PFSK-1 (cell line): Measurements from ENCODE around the gene SHISAL2A.

ENCODE experiments used
- FOXP2 ChIP-seq: optimal IDR thresholded peaks from 2 replicates; pipeline ENCODE3; 2011; ENCODE audit warnings: borderline replicate concordance, control low read depth, inconsistent platforms; ENCODE audit not compliant: insufficient read depth; ENCODE audit errors: extremely low read length, extremely low read depth
- POLR2AphosphoS5 ChIP-seq: IDR thresholded peaks from 2 replicates; pipeline ENCODE4 v1.6.1; 2012; ENCODE audit warnings: low read depth, mild to moderate bottlenecking, control low read depth, low read length, moderate library complexity
- SIN3A ChIP-seq: IDR thresholded peaks from 2 replicates; pipeline ENCODE4 v1.6.1; 2012; ENCODE audit warnings: mild to moderate bottlenecking, low read length, moderate library complexity, borderline replicate concordance; ENCODE audit not compliant: insufficient read depth
- TAF1 ChIP-seq: IDR thresholded peaks from 2 replicates; pipeline ENCODE4 v1.6.1; 2012; ENCODE audit warnings: low read length, control low read depth, borderline replicate concordance; ENCODE audit not compliant: insufficient read depth
- TF ChIP-seq, protein P1 (sequence below), 2 experiments: IDR thresholded peaks; 2 replicates each; pipeline versions ENCODE4 v1.6.1 to v1.8.0; 2011 to 2012; ENCODE audit warnings: low read depth in 2 of 2, low read length in 2 of 2, control low read depth in 1 of 2, inconsistent platforms in 1 of 2, mild to moderate bottlenecking in 1 of 2, moderate library complexity in 1 of 2; ENCODE audit not compliant: insufficient read depth in 1 of 2

The SHISAL2A gene

DNA sequence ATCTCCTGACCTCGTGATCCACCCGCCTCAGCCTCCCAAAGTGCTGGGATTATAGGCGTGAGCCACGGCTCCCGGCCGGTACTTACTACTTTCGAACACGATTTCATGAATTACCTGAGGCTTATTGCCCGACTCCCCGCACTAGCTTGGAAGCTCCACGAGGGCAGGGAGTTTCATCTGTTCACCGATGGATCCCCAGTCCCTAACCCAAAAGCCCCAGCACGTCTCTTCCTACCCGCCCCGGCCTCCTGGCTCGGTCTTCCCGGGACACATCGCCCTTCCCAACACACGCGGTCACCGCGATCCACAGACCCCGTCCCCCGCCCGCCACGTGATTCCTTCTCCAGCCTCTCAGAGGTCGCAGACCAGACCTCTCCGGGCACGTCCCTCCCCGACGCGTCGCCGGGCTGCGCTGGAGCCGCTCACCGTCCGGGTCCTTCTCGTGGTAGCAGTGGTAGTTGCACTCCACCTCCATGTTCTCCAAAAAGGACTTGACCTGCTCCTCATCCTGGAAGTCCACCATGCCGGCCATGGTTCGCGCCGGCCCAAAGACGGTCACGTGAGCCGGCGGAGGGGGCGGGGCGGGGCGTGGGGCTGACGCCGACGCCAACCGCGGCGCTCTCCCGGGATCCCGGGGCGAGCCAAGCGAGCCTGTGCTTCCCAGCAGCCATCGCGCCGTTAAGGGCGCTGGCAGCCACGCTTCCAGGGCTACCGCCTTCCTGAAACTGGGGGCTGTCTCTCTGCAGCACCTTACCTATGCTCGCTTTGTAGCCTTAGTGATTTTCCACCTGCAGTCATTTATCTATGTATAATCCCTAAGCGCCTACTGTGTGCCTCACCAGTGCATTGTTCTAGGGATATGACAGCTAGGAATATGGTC, 65.1 kb downstream of the SHISAL2A start, which contains the start of gene COA7:
COA7 (minus strand) TSS at position 553 of the 880 bp plus-strand sequence; CDS start at position 532, 21 bp downstream.
- TF ChIP-seq SIN3A, result 0 out of 2 replicates have a peak, but pooled peaks have one; percentile 11
- peak; percentile 60 for TF ChIP-seq FOXP2
- peak; percentile 73; the same call in 1 of the 2 replicates for TF ChIP-seq TAF1
- TF ChIP-seq, protein P1, sequence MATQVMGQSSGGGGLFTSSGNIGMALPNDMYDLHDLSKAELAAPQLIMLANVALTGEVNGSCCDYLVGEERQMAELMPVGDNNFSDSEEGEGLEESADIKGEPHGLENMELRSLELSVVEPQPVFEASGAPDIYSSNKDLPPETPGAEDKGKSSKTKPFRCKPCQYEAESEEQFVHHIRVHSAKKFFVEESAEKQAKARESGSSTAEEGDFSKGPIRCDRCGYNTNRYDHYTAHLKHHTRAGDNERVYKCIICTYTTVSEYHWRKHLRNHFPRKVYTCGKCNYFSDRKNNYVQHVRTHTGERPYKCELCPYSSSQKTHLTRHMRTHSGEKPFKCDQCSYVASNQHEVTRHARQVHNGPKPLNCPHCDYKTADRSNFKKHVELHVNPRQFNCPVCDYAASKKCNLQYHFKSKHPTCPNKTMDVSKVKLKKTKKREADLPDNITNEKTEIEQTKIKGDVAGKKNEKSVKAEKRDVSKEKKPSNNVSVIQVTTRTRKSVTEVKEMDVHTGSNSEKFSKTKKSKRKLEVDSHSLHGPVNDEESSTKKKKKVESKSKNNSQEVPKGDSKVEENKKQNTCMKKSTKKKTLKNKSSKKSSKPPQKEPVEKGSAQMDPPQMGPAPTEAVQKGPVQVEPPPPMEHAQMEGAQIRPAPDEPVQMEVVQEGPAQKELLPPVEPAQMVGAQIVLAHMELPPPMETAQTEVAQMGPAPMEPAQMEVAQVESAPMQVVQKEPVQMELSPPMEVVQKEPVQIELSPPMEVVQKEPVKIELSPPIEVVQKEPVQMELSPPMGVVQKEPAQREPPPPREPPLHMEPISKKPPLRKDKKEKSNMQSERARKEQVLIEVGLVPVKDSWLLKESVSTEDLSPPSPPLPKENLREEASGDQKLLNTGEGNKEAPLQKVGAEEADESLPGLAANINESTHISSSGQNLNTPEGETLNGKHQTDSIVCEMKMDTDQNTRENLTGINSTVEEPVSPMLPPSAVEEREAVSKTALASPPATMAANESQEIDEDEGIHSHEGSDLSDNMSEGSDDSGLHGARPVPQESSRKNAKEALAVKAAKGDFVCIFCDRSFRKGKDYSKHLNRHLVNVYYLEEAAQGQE (IDR thresholded peaks at IDR 0.05; ENCODE audit: insufficient read depth in 1 of 2, low read depth in 2 of 2, low read length in 2 of 2), result no peak
- peak; percentile 85 for TF ChIP-seq POLR2AphosphoS5

DNA sequence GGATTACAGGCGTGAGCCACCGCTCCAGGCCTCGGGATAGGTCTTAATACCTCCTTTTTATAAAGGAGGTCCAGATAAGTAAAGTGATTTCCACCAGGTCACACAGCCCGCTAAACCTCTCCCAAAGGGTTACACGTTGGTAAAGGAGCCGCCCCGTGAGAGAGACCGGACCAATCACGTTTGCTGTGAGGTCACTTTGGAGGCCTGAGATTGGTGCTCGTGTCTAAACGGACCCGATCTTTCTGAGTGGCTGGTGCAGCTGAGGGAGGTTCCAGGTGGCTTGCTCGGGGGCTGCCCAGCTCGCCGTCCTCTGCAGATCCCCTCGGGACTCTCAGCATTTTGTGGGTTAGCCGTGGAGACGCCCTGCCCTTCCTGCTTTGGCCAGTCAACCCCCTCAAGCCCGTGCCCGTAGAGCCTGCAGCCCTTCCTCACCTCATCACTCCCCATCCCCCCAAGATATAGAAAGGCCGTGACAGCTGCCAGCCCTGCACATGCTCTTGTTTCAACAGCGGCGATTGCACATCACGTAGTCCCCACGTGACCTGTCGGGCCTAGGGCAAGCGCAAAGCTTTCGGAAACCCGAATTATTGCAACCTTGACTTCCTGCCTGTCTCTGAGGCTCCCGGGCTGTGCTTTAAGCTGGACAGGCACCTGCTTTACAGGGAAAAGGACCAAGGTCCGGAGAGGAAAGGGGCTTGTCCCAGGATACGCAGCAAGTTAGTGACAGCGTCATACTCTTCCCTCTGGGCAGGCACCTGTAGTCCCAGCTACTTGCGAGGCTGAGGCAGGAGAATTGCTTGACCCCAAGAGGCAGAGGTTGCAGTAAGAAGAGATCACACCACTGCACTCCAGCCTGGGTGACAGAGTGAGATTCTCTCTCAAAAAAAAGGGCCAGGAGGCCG, 70.2 kb downstream of the SHISAL2A start:
- TF ChIP-seq SIN3A, result no peak
- TF ChIP-seq, protein P1 (IDR thresholded peaks at IDR 0.05; ENCODE audit: insufficient read depth in 1 of 2, low read depth in 2 of 2, low read length in 2 of 2), result no peak
- TF ChIP-seq TAF1, result no peak

DNA sequence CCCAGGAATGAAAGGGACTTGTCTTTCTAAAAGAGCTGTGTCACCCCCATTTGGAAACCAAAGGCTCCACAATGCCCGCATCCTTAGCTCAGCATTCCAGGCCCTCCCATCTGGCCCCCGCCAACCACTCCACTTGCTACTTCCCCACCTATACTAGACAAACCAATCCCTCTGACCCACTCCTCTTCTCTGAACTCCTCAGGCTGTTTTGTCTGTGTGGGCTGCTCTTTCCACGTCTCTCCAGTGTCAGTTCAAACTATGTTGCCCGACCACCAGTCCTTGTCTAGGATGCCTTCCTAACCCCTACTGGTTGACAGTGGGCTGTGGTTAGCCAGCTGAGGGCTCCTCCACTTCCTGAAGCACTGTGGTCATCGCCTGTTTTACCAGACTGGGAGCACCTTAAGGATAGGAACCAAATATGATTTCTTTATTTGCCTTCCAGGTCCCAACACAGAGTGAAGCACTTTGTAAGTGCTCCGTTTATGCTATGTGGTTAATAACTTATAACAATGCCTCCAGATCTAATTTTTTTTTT, 73.2 kb downstream of the SHISAL2A start:
- TF ChIP-seq SIN3A (no peak), FOXP2 (no peak), POLR2AphosphoS5 (no peak), TAF1 (no peak)
- TF ChIP-seq, protein P1 (IDR thresholded peaks at IDR 0.05; ENCODE audit: insufficient read depth in 1 of 2, low read depth in 2 of 2, low read length in 2 of 2), result no peak
